GM12865 (cell line): ENCODE data around the gene RXRG.

Experiments used
- DNase-seq: peaks from one replicate; pipeline ENCODE4 v3.0.0; 2010; ENCODE audit warnings: low read depth
- H3K4me3 ChIP-seq: 2 replicates; pipeline ENCODE4 v1.5.1; 2011; ENCODE audit warnings: mild to moderate bottlenecking, low read depth, low read length, control low read depth
- CTCF ChIP-seq: IDR thresholded peaks from 2 replicates; pipeline ENCODE4 v1.5.1; 2011; ENCODE audit warnings: low read length, control low read depth, low read depth, inconsistent platforms; ENCODE audit not compliant: insufficient read depth; ENCODE audit errors: missing control alignments

The RXRG gene

GRCh38 chr1:165389609-165390008, 55.3 kb downstream of the RXRG start:
- TF ChIP-seq CTCF: no peak
- H3K4me3 ChIP-seq: no peak overlapping the region
- DNase-seq: no peak

GRCh38 chr1:165387961-165388360, 57.0 kb downstream of the RXRG start:
- no peak overlapping the region for H3K4me3 ChIP-seq
- TF ChIP-seq CTCF: no peak
- no peak for DNase-seq

- TF ChIP-seq CTCF: no peak
- no peak for DNase-seq
- H3K4me3 ChIP-seq: no peak overlapping the region
Observed at GRCh38 chr1:165387505-165387904, 57.4 kb downstream of the RXRG start.

GRCh38 chr1:165383599-165384405, 61.1 kb downstream of the RXRG start:
- H3K4me3 ChIP-seq: no peak overlapping the region
- no peak for TF ChIP-seq CTCF
- DNase-seq: no peak

GRCh38 chr1:165383067-165383466, 61.9 kb downstream of the RXRG start:
- DNase-seq: no peak
- TF ChIP-seq CTCF: no peak
- H3K4me3 ChIP-seq: no peak overlapping the region

GRCh38 chr1:165381745-165382505, 63.0 kb downstream of the RXRG start:
- DNase-seq: no peak
- H3K4me3 ChIP-seq: no peak overlapping the region
- TF ChIP-seq CTCF: no peak
